Loucy (cell line): Measurements from ENCODE around the gene LIPK.

Source experiments
- H2AFZ ChIP-seq: fragments of 200-600 bp; sonication (generic); 2 replicates; pipeline ENCODE4 v1.6.0; 2016; ENCODE audit warnings: antibody characterized with exemption, mild to moderate bottlenecking, low read length, moderate library complexity
- H3F3A ChIP-seq: fragments of 200-600 bp; 2 replicates; pipeline ENCODE4 v1.6.0; 2016; ENCODE audit warnings: antibody characterized with exemption, low read depth, mild to moderate bottlenecking
- H3K27me3 ChIP-seq: fragments of 200-600 bp; sonication (generic); 2 replicates; pipeline ENCODE4 v1.6.1; 2014; ENCODE audit warnings: low read length, mild to moderate bottlenecking; ENCODE audit not compliant: insufficient read depth, poor library complexity, severe bottlenecking
- H3K36me3 ChIP-seq: fragments of 200-600 bp; sonication (generic); 2 replicates; pipeline ENCODE4 v1.6.1; 2016; ENCODE audit warnings: low read length; ENCODE audit not compliant: insufficient read depth
- H3K4me1 ChIP-seq: fragments of 200-600 bp; sonication (generic); 2 replicates; pipeline ENCODE4 v1.5.1; 2014; ENCODE audit warnings: low read length, mild to moderate bottlenecking; ENCODE audit not compliant: insufficient read depth, poor library complexity, severe bottlenecking
- H3K4me2 ChIP-seq: fragments of 200-600 bp; sonication (generic); 2 replicates; pipeline ENCODE4 v1.6.0; 2014; ENCODE audit warnings: antibody characterized with exemption, low read length, low read depth, mild to moderate bottlenecking; ENCODE audit not compliant: poor library complexity, severe bottlenecking
- H3K4me3 ChIP-seq: fragments of 200-600 bp; sonication (generic); 2 replicates; pipeline ENCODE4 v1.5.1; 2014; ENCODE audit warnings: low read length, mild to moderate bottlenecking, mixed read lengths; ENCODE audit not compliant: poor library complexity, severe bottlenecking
- H3K79me2 ChIP-seq: fragments of 200-600 bp; sonication (generic); 2 replicates; pipeline ENCODE4 v1.6.1; 2014; ENCODE audit warnings: low read length; ENCODE audit not compliant: insufficient read depth
- H3K9ac ChIP-seq: fragments of 200-600 bp; sonication (generic); 2 replicates; pipeline ENCODE4 v1.6.0; 2014; ENCODE audit warnings: mild to moderate bottlenecking, low read depth, low read length, moderate library complexity; ENCODE audit not compliant: poor library complexity, severe bottlenecking
- H3K9me2 ChIP-seq: fragments of 200-600 bp; sonication (generic); replicated peaks from 2 replicates; pipeline ENCODE4 v1.6.1; 2016; ENCODE audit warnings: low read depth, low read length, mixed read lengths
- H3K9me3 ChIP-seq: fragments of 200-600 bp; sonication (generic); 2 replicates; pipeline ENCODE4 v1.6.1; 2014; ENCODE audit warnings: mild to moderate bottlenecking, antibody characterized with exemption, low read length, low read depth; ENCODE audit not compliant: insufficient read depth
- H4K20me1 ChIP-seq: fragments of 200-600 bp; sonication (generic); 2 replicates; pipeline ENCODE4 v1.6.0; 2014; ENCODE audit warnings: antibody characterized with exemption, low read length, mild to moderate bottlenecking; ENCODE audit not compliant: insufficient read depth, poor library complexity, severe bottlenecking
- EZH2phosphoT487 ChIP-seq: fragments of 200-600 bp; IDR thresholded peaks from 2 replicates; pipeline ENCODE4 v1.6.1; 2018; ENCODE audit warnings: antibody characterized with exemption, mild to moderate bottlenecking, moderate library complexity, borderline replicate concordance
- TF ChIP-seq, protein P1 (sequence below): fragments of 200-600 bp; sonication (generic); conservative IDR thresholded peaks from 2 replicates; pipeline ENCODE4 v1.5.1; 2014; ENCODE audit warnings: mild to moderate bottlenecking, antibody characterized with exemption, low read length

LIPK gene

DNA sequence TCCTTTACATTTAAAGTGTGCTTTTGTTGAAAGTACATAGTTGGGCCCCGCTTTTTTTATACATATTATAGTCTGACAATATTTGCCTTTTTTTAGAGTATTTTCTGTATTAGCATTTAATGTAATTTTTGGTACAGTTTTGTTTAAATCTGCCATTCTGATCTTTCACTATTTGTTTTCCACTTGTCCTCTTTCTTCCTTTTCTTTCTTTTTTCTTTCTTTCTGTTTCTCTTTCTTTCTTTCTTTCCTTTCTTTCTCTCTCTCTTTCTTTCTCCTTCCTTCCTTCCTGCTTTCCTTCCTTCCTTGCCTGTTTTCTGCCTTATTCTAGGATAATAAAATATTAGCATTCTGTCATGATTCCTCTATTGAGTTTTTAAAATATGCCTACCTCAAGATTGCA, 9.5 kb downstream of the LIPK start:
- no peaks in the 10 kb centered on the region for H3K27me3 ChIP-seq
- TF ChIP-seq EZH2phosphoT487 = no peak
- TF ChIP-seq, protein P1, sequence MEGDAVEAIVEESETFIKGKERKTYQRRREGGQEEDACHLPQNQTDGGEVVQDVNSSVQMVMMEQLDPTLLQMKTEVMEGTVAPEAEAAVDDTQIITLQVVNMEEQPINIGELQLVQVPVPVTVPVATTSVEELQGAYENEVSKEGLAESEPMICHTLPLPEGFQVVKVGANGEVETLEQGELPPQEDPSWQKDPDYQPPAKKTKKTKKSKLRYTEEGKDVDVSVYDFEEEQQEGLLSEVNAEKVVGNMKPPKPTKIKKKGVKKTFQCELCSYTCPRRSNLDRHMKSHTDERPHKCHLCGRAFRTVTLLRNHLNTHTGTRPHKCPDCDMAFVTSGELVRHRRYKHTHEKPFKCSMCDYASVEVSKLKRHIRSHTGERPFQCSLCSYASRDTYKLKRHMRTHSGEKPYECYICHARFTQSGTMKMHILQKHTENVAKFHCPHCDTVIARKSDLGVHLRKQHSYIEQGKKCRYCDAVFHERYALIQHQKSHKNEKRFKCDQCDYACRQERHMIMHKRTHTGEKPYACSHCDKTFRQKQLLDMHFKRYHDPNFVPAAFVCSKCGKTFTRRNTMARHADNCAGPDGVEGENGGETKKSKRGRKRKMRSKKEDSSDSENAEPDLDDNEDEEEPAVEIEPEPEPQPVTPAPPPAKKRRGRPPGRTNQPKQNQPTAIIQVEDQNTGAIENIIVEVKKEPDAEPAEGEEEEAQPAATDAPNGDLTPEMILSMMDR = no peak
- no peaks in the 10 kb centered on the region for H3K4me1 ChIP-seq
- no peaks in the 10 kb centered on the region for H3K9me3 ChIP-seq
- no peaks in the 10 kb centered on the region for H3K79me2 ChIP-seq
- no peaks in the 10 kb centered on the region for H3K36me3 ChIP-seq
- H3K9ac ChIP-seq = no peak overlapping the region
- H2AFZ ChIP-seq = no peak overlapping the region
- H3K9me2 ChIP-seq = no peaks in the 10 kb centered on the region
- no peak overlapping the region for H3K4me3 ChIP-seq
- H4K20me1 ChIP-seq = no peaks in the 10 kb centered on the region
- H3K4me2 ChIP-seq = no peak overlapping the region
- no peaks in the 10 kb centered on the region for H3F3A ChIP-seq

DNA sequence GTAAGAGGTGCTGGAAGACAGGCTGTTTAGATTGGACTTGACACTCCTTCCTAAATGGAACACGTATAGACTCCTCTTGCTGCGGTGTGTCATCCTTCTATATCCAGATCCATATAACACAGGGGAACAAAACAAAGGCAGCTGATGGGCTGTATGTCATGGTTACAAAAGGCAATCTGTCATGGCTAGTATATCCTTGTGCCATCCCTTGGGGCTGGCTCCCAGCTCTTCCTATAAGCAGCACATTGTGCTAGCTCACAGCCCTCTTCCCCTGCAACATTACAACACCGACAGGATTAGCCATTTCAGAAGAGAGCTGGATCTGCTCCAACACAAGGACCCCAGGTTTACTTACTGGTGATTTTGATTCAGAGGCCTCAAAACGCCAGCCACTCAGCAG, 15.3 kb downstream of the LIPK start:
- no peaks in the 10 kb centered on the region for H3K36me3 ChIP-seq
- TF ChIP-seq, protein P1 = no peak
- no peak for TF ChIP-seq EZH2phosphoT487
- no peaks in the 10 kb centered on the region for H3K9me2 ChIP-seq
- no peaks in the 10 kb centered on the region for H3F3A ChIP-seq
- no peaks in the 10 kb centered on the region for H4K20me1 ChIP-seq
- H3K9ac ChIP-seq = no peak overlapping the region
- H3K4me2 ChIP-seq = no peak overlapping the region
- no peaks in the 10 kb centered on the region for H3K9me3 ChIP-seq
- no peak overlapping the region for H3K4me3 ChIP-seq
- 0 out of 2 replicates have a peak overlapping the region, but pooled peaks have one; percentile 23 for H2AFZ ChIP-seq
- H3K27me3 ChIP-seq = no peaks in the 10 kb centered on the region
- no peaks in the 10 kb centered on the region for H3K79me2 ChIP-seq
- H3K4me1 ChIP-seq = peaks cover 14% of the 10 kb centered on the region

- Histone ChIP-seq H3K4me1 (peaks cover 19% of the 10 kb centered on the region), H2AFZ (peak overlapping the region; percentile 68)
Observed at GRCh38 chr10:88725798-88726197, 19.7 kb downstream of the LIPK start.

More at GRCh38 chr10:88725798-88726197, 19.7 kb downstream of the LIPK start:
- H3K9ac ChIP-seq = peak overlapping the region; percentile 10
- no peaks in the 10 kb centered on the region for H3K27me3 ChIP-seq
- TF ChIP-seq, protein P1 = no peak
- no peak for TF ChIP-seq EZH2phosphoT487
- no peaks in the 10 kb centered on the region for H3K36me3 ChIP-seq
- H3F3A ChIP-seq = no peaks in the 10 kb centered on the region
- H3K4me3 ChIP-seq = peak overlapping the region; percentile 58
- H3K79me2 ChIP-seq = no peaks in the 10 kb centered on the region
- H3K9me3 ChIP-seq = no peaks in the 10 kb centered on the region
- H3K9me2 ChIP-seq = no peaks in the 10 kb centered on the region
- no peaks in the 10 kb centered on the region for H4K20me1 ChIP-seq
- peak overlapping the region; percentile 60 for H3K4me2 ChIP-seq
